Natural killer cell treated with Interleukin-12 subunit alpha and Interleukin-12 subunit beta and Interleukin-15 and Interleukin-18, amount 100 ng/mL, for 72 hours (primary cell): ENCODE data around the gene EPHA7. TPM values are rescaled to one million over a fixed set of nuclear protein-coding genes. Genes with fewer than 3 reads are reported as not detected.
A peak's percentile ranks its signal among the peaks of the same experiment; 100 is the strongest.

Source experiments
- ATAC-seq, 2 donors: fragments of 150-1000 bp; cut with Tn5 transposase in 1 of 2; sonication (Bioruptor Pico), chemical (Tn5 transposase) in 1 of 2; 2 replicates each; pipeline ENCODE4 v1.10.0; 2021
- DNase-seq: peaks from one replicate; pipeline ENCODE4 v3.0.0; 2022; ENCODE audit warnings: low spot score
- H3K27ac Mint-ChIP-seq, 2 donors: 1 replicate in 1 of 2; 2 replicates in 1 of 2; pipeline ENCODE4 v1.8.0; 2022; ENCODE audit warnings: mixed read lengths in 2 of 2, mild to moderate bottlenecking in 1 of 2, moderate library complexity in 1 of 2
- H3K27me3 Mint-ChIP-seq, 2 donors: 1 replicate in 1 of 2; 2 replicates in 1 of 2; pipeline ENCODE4 v1.8.0; 2022; ENCODE audit warnings: mixed read lengths in 2 of 2
- H3K36me3 Mint-ChIP-seq: one replicate; pipeline ENCODE4 v1.8.0; 2022; ENCODE audit warnings: mixed read lengths
- H3K4me1 Mint-ChIP-seq, 2 donors: 1 replicate in 1 of 2; 2 replicates in 1 of 2; pipeline ENCODE4 v1.8.0; 2022; ENCODE audit warnings: low read depth in 2 of 2, mixed read lengths in 2 of 2, mild to moderate bottlenecking in 1 of 2
- H3K4me3 Mint-ChIP-seq: one replicate; pipeline ENCODE4 v1.8.0; 2022; ENCODE audit warnings: mixed read lengths
- H3K9me3 Mint-ChIP-seq: 2 replicates; pipeline ENCODE4 v1.8.0; 2022; ENCODE audit warnings: mixed read lengths
- total RNA-seq, 2 donors: library from RNA; stranded (reverse); gene quantifications; one replicate each; pipeline ENCODE4 v1.2.3, GENCODE V29; 2022

Gene EPHA7
- total RNA-seq, 2 donors from 2014 or later, result not detected

GRCh38 chr6:93293460-93293859 is 125.9 kb downstream of the EPHA7 start:
- DNase-seq (no peak), ATAC-seq (no peak)
- Mint-ChIP-seq H3K36me3 (no peaks in the 10 kb centered on the region), H3K9me3 (no peaks in the 10 kb centered on the region), H3K27me3 (no peaks in the 10 kb centered on the region), H3K4me3 (no peak overlapping the region), H3K4me1 (no peaks in the 10 kb centered on the region), H3K27ac (no peak overlapping the region)

- H3K27ac Mint-ChIP-seq, result no peak overlapping the region
- peak; percentile 58 for DNase-seq
- H3K9me3 Mint-ChIP-seq, result peaks cover 9% of the 10 kb centered on the region
- no peaks in the 10 kb centered on the region for H3K27me3 Mint-ChIP-seq
- no peak overlapping the region for H3K4me3 Mint-ChIP-seq
- no peak for ATAC-seq
- H3K4me1 Mint-ChIP-seq, result no peaks in the 10 kb centered on the region
- no peaks in the 10 kb centered on the region for H3K36me3 Mint-ChIP-seq
Observed at GRCh38 chr6:93282521-93283031, 136.8 kb downstream of the EPHA7 start.

- Mint-ChIP-seq H3K4me1 (no peaks in the 10 kb centered on the region), H3K4me3 (no peak overlapping the region), H3K9me3 (peaks cover 4% of the 10 kb centered on the region), H3K27me3 (no peaks in the 10 kb centered on the region), H3K36me3 (no peaks in the 10 kb centered on the region), H3K27ac (no peak overlapping the region)
- DNase-seq, result no peak
- ATAC-seq, result no peak
Observed at GRCh38 chr6:93278241-93278640, 141.1 kb downstream of the EPHA7 start.

- no peaks in the 10 kb centered on the region for H3K9me3 Mint-ChIP-seq
- H3K27me3 Mint-ChIP-seq, result no peaks in the 10 kb centered on the region
- ATAC-seq, result no peak
- H3K36me3 Mint-ChIP-seq, result no peaks in the 10 kb centered on the region
- H3K4me3 Mint-ChIP-seq, result no peak overlapping the region
- no peaks in the 10 kb centered on the region for H3K4me1 Mint-ChIP-seq
- no peak overlapping the region for H3K27ac Mint-ChIP-seq
- DNase-seq, result no peak
Observed at GRCh38 chr6:93272896-93273295, 146.5 kb downstream of the EPHA7 start.

- H3K4me3 Mint-ChIP-seq, result no peak overlapping the region
- no peaks in the 10 kb centered on the region for H3K36me3 Mint-ChIP-seq
- no peaks in the 10 kb centered on the region for H3K9me3 Mint-ChIP-seq
- no peaks in the 10 kb centered on the region for H3K4me1 Mint-ChIP-seq
- ATAC-seq (no peak), DNase-seq (no peak)
- H3K27ac Mint-ChIP-seq, result no peak overlapping the region
- no peaks in the 10 kb centered on the region for H3K27me3 Mint-ChIP-seq
Observed at GRCh38 chr6:93272211-93272610, 147.1 kb downstream of the EPHA7 start.

- DNase-seq (no peak), ATAC-seq (no peak)
- Mint-ChIP-seq H3K4me1 (no peaks in the 10 kb centered on the region), H3K9me3 (no peaks in the 10 kb centered on the region), H3K4me3 (no peak overlapping the region), H3K36me3 (no peaks in the 10 kb centered on the region), H3K27ac (no peak overlapping the region), H3K27me3 (no peaks in the 10 kb centered on the region)
Observed at GRCh38 chr6:93266116-93266817, 153.1 kb downstream of the EPHA7 start.

- Mint-ChIP-seq H3K9me3 (no peaks in the 10 kb centered on the region), H3K27ac (no peak overlapping the region), H3K27me3 (no peaks in the 10 kb centered on the region), H3K4me1 (no peaks in the 10 kb centered on the region), H3K4me3 (no peak overlapping the region), H3K36me3 (no peaks in the 10 kb centered on the region)
- ATAC-seq, result no peak
- DNase-seq, result no peak
Observed at GRCh38 chr6:93260881-93261280, 158.5 kb downstream of the EPHA7 start.

- DNase-seq (no peak), ATAC-seq (no peak)
- H3K27me3 Mint-ChIP-seq, result no peaks in the 10 kb centered on the region
- no peaks in the 10 kb centered on the region for H3K4me1 Mint-ChIP-seq
- no peaks in the 10 kb centered on the region for H3K9me3 Mint-ChIP-seq
- no peaks in the 10 kb centered on the region for H3K36me3 Mint-ChIP-seq
- no peak overlapping the region for H3K4me3 Mint-ChIP-seq
- H3K27ac Mint-ChIP-seq, result no peak overlapping the region
Observed at GRCh38 chr6:93259332-93259731, 160.0 kb downstream of the EPHA7 start.

GRCh38 chr6:93252930-93253329 is 166.4 kb downstream of the EPHA7 start:
- DNase-seq (no peak), ATAC-seq (no peak)
- no peak overlapping the region for H3K27ac Mint-ChIP-seq
- no peaks in the 10 kb centered on the region for H3K27me3 Mint-ChIP-seq
- no peak overlapping the region for H3K4me3 Mint-ChIP-seq
- no peaks in the 10 kb centered on the region for H3K4me1 Mint-ChIP-seq
- peaks cover 5% of the 10 kb centered on the region for H3K9me3 Mint-ChIP-seq
- no peaks in the 10 kb centered on the region for H3K36me3 Mint-ChIP-seq

- DNase-seq (no peak), ATAC-seq (no peak)
- Mint-ChIP-seq H3K4me3 (no peak overlapping the region), H3K27ac (no peak overlapping the region), H3K36me3 (no peaks in the 10 kb centered on the region), H3K4me1 (no peaks in the 10 kb centered on the region), H3K9me3 (peaks cover 5% of the 10 kb centered on the region), H3K27me3 (no peaks in the 10 kb centered on the region)
Observed at GRCh38 chr6:93248631-93249030, 170.7 kb downstream of the EPHA7 start.

- DNase-seq (no peak), ATAC-seq (no peak)
- H3K36me3 Mint-ChIP-seq, result peaks cover 4% of the 10 kb centered on the region
- H3K27ac Mint-ChIP-seq, result no peak overlapping the region
- H3K4me1 Mint-ChIP-seq, result no peaks in the 10 kb centered on the region
- H3K4me3 Mint-ChIP-seq, result no peak overlapping the region
- no peaks in the 10 kb centered on the region for H3K27me3 Mint-ChIP-seq
- peaks cover 3% of the 10 kb centered on the region for H3K9me3 Mint-ChIP-seq
Observed at GRCh38 chr6:93243231-93243778, 176.1 kb downstream of the EPHA7 start.

GRCh38 chr6:93242049-93242448 is 177.3 kb downstream of the EPHA7 start:
- Mint-ChIP-seq H3K4me3 (no peak overlapping the region), H3K36me3 (peaks cover 4% of the 10 kb centered on the region), H3K4me1 (no peaks in the 10 kb centered on the region), H3K9me3 (peaks cover 3% of the 10 kb centered on the region), H3K27ac (no peak overlapping the region), H3K27me3 (no peaks in the 10 kb centered on the region)
- ATAC-seq (no peak), DNase-seq (no peak)

GRCh38 chr6:93238632-93239031 is 180.7 kb downstream of the EPHA7 start:
- H3K27ac Mint-ChIP-seq, result no peak overlapping the region
- ATAC-seq (no peak), DNase-seq (no peak)
- H3K4me3 Mint-ChIP-seq, result no peak overlapping the region
- peaks cover 14% of the 10 kb centered on the region for H3K9me3 Mint-ChIP-seq
- H3K4me1 Mint-ChIP-seq, result no peaks in the 10 kb centered on the region
- peaks cover 4% of the 10 kb centered on the region for H3K36me3 Mint-ChIP-seq
- no peaks in the 10 kb centered on the region for H3K27me3 Mint-ChIP-seq

GRCh38 chr6:93235775-93236174 is 183.6 kb downstream of the EPHA7 start:
- H3K9me3 Mint-ChIP-seq, result peaks cover 14% of the 10 kb centered on the region
- H3K4me1 Mint-ChIP-seq, result no peaks in the 10 kb centered on the region
- no peaks in the 10 kb centered on the region for H3K27me3 Mint-ChIP-seq
- H3K36me3 Mint-ChIP-seq, result peaks cover 4% of the 10 kb centered on the region
- DNase-seq (no peak), ATAC-seq (no peak)
- H3K27ac Mint-ChIP-seq, result no peak overlapping the region
- H3K4me3 Mint-ChIP-seq, result no peak overlapping the region

GRCh38 chr6:93226822-93227221 is 192.5 kb downstream of the EPHA7 start:
- DNase-seq, result no peak
- no peak overlapping the region for H3K27ac Mint-ChIP-seq
- H3K4me1 Mint-ChIP-seq, result no peaks in the 10 kb centered on the region
- no peak for ATAC-seq
- H3K9me3 Mint-ChIP-seq, result peaks cover 3% of the 10 kb centered on the region
- H3K27me3 Mint-ChIP-seq, result no peaks in the 10 kb centered on the region
- H3K36me3 Mint-ChIP-seq, result no peaks in the 10 kb centered on the region
- no peak overlapping the region for H3K4me3 Mint-ChIP-seq
